ENCODE results near the gene CCRL2.

DNA sequence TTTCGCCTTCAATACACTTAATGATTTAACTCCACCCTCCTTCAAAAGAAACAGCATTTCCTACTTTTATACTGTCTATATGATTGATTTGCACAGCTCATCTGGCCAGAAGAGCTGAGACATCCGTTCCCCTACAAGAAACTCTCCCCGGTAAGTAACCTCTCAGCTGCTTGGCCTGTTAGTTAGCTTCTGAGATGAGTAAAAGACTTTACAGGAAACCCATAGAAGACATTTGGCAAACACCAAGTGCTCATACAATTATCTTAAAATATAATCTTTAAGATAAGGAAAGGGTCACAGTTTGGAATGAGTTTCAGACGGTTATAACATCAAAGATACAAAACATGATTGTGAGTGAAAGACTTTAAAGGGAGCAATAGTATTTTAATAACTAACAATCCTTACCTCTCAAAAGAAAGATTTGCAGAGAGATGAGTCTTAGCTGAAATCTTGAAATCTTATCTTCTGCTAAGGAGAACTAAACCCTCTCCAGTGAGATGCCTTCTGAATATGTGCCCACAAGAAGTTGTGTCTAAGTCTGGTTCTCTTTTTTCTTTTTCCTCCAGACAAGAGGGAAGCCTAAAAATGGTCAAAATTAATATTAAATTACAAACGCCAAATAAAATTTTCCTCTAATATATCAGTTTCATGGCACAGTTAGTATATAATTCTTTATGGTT, 36.1 kb upstream of the CCRL2 start, which contains the start of gene CCR5:
- TF ChIP-seq POLR2A (IDR thresholded peaks at IDR 0.05; ENCODE audit: low read depth, low read length) (no peak), RFX5 (IDR thresholded peaks at IDR 0.05; ENCODE audit: low read depth, low read length) (no peak), MXI1 (IDR thresholded peaks at IDR 0.05; ENCODE audit: borderline replicate concordance, low read depth, low read length) (no peak), RCOR1 (IDR thresholded peaks at IDR 0.05; ENCODE audit: insufficient replicate concordance, low read length) (no peak), RAD21 (IDR thresholded peaks at IDR 0.05; ENCODE audit: low read length) (no peak), CEBPB (IDR thresholded peaks at IDR 0.05; ENCODE audit: low read depth, low read length) (no peak), MAFK (IDR thresholded peaks at IDR 0.05; ENCODE audit: low read depth, low read length) (no peak), BHLHE40 (IDR thresholded peaks at IDR 0.05; ENCODE audit: low read depth, low read length) (no peak), MAZ (IDR thresholded peaks at IDR 0.05; ENCODE audit: borderline replicate concordance, low read depth, low read length) (no peak), SMC3 (IDR thresholded peaks at IDR 0.05; ENCODE audit: low read depth, low read length) (no peak), FOS (IDR thresholded peaks at IDR 0.05; ENCODE audit: low read depth, low read length) (no peak)
- TF ChIP-seq, protein P1, sequence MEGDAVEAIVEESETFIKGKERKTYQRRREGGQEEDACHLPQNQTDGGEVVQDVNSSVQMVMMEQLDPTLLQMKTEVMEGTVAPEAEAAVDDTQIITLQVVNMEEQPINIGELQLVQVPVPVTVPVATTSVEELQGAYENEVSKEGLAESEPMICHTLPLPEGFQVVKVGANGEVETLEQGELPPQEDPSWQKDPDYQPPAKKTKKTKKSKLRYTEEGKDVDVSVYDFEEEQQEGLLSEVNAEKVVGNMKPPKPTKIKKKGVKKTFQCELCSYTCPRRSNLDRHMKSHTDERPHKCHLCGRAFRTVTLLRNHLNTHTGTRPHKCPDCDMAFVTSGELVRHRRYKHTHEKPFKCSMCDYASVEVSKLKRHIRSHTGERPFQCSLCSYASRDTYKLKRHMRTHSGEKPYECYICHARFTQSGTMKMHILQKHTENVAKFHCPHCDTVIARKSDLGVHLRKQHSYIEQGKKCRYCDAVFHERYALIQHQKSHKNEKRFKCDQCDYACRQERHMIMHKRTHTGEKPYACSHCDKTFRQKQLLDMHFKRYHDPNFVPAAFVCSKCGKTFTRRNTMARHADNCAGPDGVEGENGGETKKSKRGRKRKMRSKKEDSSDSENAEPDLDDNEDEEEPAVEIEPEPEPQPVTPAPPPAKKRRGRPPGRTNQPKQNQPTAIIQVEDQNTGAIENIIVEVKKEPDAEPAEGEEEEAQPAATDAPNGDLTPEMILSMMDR (conservative IDR thresholded peaks at IDR 0.05; ENCODE audit: low read depth, low read length), result no peak
- TF ChIP-seq, protein P2, sequence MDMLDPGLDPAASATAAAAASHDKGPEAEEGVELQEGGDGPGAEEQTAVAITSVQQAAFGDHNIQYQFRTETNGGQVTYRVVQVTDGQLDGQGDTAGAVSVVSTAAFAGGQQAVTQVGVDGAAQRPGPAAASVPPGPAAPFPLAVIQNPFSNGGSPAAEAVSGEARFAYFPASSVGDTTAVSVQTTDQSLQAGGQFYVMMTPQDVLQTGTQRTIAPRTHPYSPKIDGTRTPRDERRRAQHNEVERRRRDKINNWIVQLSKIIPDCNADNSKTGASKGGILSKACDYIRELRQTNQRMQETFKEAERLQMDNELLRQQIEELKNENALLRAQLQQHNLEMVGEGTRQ (IDR thresholded peaks at IDR 0.05; ENCODE audit: low read depth, low read length), result no peak
- TF ChIP-seq, protein P3, sequence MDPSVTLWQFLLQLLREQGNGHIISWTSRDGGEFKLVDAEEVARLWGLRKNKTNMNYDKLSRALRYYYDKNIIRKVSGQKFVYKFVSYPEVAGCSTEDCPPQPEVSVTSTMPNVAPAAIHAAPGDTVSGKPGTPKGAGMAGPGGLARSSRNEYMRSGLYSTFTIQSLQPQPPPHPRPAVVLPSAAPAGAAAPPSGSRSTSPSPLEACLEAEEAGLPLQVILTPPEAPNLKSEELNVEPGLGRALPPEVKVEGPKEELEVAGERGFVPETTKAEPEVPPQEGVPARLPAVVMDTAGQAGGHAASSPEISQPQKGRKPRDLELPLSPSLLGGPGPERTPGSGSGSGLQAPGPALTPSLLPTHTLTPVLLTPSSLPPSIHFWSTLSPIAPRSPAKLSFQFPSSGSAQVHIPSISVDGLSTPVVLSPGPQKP (IDR thresholded peaks at IDR 0.05; ENCODE audit: borderline replicate concordance, low read depth, low read length), result no peak
